Immature natural killer cell (primary cell): ENCODE measurements around the gene DBF4B. TPM values are rescaled to one million over a fixed set of nuclear protein-coding genes. Genes with fewer than 3 reads are reported as not detected.
A peak's percentile ranks its signal among the peaks of the same experiment; 100 is the strongest.
"Not testable (repeated sequence)": the region's sequence is repeated elsewhere in the genome, so short reads cannot be mapped to it uniquely, and the experiment has no call there.

Source experiments
- DNase-seq, 3 donors: peaks; one replicate each; pipeline ENCODE4 v3.0.0; 2022; ENCODE audit warnings: mixed read lengths in 1 of 3
- H3K27ac Mint-ChIP-seq, 6 donors: one replicate each; pipeline ENCODE4 v1.8.0; 2020; ENCODE audit warnings: mixed read lengths in 6 of 6, mild to moderate bottlenecking in 5 of 6, inconsistent platforms in 4 of 6, moderate library complexity in 3 of 6
- H3K27me3 Mint-ChIP-seq, 3 donors: one replicate each; pipeline ENCODE4 v1.8.0; 2020 to 2021; ENCODE audit warnings: low read depth in 3 of 3, mild to moderate bottlenecking in 3 of 3, mixed read lengths in 3 of 3, moderate library complexity in 3 of 3, inconsistent platforms in 1 of 3
- H3K36me3 Mint-ChIP-seq, 3 donors: one replicate each; pipeline ENCODE4 v1.8.0; 2020; ENCODE audit warnings: mixed read lengths in 3 of 3, inconsistent platforms in 2 of 3, mild to moderate bottlenecking in 2 of 3
- H3K4me1 Mint-ChIP-seq, 2 donors: one replicate each; pipeline ENCODE4 v1.8.0; 2020; ENCODE audit warnings: inconsistent platforms in 2 of 2, mild to moderate bottlenecking in 2 of 2, mixed read lengths in 2 of 2, moderate library complexity in 1 of 2
- H3K4me3 Mint-ChIP-seq, 5 donors: one replicate each; pipeline ENCODE4 v1.8.0; 2020; ENCODE audit warnings: mild to moderate bottlenecking in 5 of 5, mixed read lengths in 5 of 5, inconsistent platforms in 3 of 5, moderate library complexity in 3 of 5
- H3K9me3 Mint-ChIP-seq, 6 donors: one replicate each; pipeline ENCODE4 v1.8.0; 2020; ENCODE audit warnings: mild to moderate bottlenecking in 6 of 6, mixed read lengths in 6 of 6, inconsistent platforms in 4 of 6, moderate library complexity in 3 of 6
- polyA plus RNA-seq, 3 donors: library from polyadenylated mRNA; unstranded; fragments of 300-500 nt; fragmentation: Illumina TruSeq; gene quantifications; one replicate each; pipeline ENCODE4 v1.2.3, GENCODE V29; 2021

DBF4B gene
- polyA plus RNA-seq, 3 donors from 2014 or later = 0.52 to 1.1 TPM; not detected in 1

DNA sequence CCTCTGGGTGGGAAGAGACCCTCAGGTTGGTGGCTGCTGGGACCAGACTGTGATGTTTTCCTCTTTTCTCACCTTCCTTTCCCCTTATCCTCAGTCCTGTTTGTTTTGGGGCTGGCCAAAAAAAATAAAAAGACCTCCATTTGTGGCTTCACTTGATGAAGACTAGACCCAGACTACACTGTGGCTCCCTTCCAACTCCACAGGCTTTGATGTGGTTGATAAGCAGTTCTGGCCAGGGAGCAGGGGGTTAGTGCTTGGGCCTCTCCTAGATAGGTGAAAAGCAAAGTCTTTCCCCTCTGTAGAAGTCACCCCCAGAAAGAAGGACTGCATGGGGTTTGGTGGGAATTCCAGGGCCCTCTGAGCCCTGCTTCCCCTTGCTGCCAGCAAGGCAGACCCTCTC is 39.1 kb downstream of the DBF4B start:
- H3K27ac Mint-ChIP-seq = no peak overlapping the region
- no peaks in the 10 kb centered on the region for H3K9me3 Mint-ChIP-seq
- DNase-seq = no peak
- no peak overlapping the region for H3K4me3 Mint-ChIP-seq
- H3K4me1 Mint-ChIP-seq = no peaks in the 10 kb centered on the region
- peaks cover 0 to 1% (median 0%) of the 10 kb centered on the region in 3 donors for H3K27me3 Mint-ChIP-seq
- peaks cover 0 to 11% (median 0%) of the 10 kb centered on the region in 3 donors for H3K36me3 Mint-ChIP-seq

DNA sequence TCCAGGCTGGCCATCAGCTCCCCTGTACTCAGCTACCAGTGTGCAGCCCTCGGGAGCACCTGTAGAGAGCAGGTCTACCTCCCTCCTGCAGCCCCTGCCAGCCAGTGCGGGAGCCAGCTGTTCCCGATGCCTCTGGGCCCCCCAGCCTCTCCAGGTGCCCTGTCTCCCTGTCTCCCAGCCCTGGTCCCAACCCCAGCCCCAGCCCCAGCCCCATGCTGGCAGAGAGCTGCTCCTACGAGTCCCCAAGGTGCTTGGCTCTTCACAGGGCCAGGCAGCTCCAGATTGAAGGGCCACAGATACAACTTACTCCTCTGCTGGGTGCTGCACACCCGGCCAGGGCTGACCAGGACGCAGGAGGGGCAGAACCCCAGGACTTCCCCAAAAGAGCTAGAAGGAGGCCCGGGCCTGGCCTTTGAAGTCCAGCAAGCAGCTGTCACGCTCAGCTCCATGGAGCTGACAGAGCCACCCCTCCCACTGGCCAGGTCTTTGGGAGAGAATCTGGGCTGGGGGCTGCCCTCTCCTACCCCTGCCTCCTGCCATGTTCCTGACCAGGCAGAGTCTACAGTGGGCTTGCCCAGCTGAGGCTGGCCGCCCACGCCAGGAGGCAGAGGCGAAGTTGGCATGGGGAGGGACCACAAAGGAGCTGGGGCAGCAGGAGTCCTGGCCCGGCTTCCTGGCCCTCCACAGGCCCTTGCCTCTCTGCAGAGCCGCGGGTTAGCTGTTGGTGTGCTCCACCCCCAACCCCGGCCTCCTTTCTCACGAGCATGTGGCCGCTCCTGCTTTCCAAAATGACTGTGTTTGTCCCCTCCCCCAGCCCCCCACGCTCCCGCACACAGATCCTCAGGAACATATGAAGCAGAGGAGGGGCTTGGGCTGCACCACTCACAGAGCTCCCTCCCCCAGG is 40.9 kb downstream of the DBF4B start:
- H3K27me3 Mint-ChIP-seq = peaks cover 0 to 1% (median 0%) of the 10 kb centered on the region in 3 donors
- no peak overlapping the region for H3K27ac Mint-ChIP-seq
- H3K4me1 Mint-ChIP-seq = no peaks in the 10 kb centered on the region
- H3K4me3 Mint-ChIP-seq = no peak overlapping the region
- H3K36me3 Mint-ChIP-seq = peaks cover 0 to 11% (median 0%) of the 10 kb centered on the region in 3 donors
- no peaks in the 10 kb centered on the region for H3K9me3 Mint-ChIP-seq
- no peak for DNase-seq

DNA sequence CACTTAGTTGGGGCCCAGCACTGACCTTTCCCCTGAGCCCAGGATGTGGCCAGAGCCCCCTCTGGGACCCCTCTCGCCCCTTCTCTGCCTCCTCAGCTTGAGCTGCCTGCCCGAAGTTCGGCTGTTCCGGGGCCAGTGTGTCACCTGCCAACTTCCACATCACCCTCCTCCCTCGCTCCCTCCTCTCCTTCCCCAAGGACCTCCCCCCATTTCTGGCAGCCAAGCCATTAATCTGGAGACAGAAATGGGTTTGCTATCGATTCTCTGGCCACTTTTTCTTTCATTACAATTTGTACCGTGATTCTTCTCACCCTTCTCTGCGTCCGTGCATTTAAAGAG is 41.5 kb downstream of the DBF4B start:
- H3K4me1 Mint-ChIP-seq = no peaks in the 10 kb centered on the region
- H3K36me3 Mint-ChIP-seq = peaks cover 0 to 11% (median 0%) of the 10 kb centered on the region in 3 donors
- H3K27me3 Mint-ChIP-seq = peaks cover 0 to 1% (median 0%) of the 10 kb centered on the region in 3 donors
- no peak overlapping the region for H3K27ac Mint-ChIP-seq
- DNase-seq = no peak
- no peaks in the 10 kb centered on the region for H3K9me3 Mint-ChIP-seq
- no peak overlapping the region for H3K4me3 Mint-ChIP-seq

DNA sequence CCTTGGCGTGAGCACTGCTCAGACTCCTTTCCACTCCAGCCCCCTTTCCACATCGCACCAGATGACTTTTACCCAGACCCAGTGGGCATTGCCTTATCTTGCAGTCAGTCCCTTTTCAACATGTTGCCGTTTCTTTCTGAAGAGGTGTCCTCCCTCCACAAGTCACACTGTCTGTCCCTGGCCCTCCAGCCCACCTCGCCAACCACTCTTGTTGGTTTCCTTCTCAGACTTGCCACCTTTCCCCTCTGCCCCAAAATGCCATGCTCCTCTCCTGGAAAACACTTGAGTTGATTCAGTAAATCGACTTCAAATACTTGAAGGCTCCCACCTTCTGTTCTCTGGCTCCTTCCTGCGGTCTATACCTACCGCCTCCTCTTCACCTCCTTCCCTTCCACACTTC is 42.9 kb downstream of the DBF4B start:
- H3K9me3 Mint-ChIP-seq = no peaks in the 10 kb centered on the region
- H3K4me1 Mint-ChIP-seq = no peaks in the 10 kb centered on the region
- no peak overlapping the region for H3K4me3 Mint-ChIP-seq
- H3K36me3 Mint-ChIP-seq = peaks cover 0 to 11% (median 0%) of the 10 kb centered on the region in 3 donors
- no peak overlapping the region for H3K27ac Mint-ChIP-seq
- no peak for DNase-seq
- H3K27me3 Mint-ChIP-seq = peaks cover 0 to 3% (median 1%) of the 10 kb centered on the region in 3 donors

- peaks cover 0 to 3% (median 1%) of the 10 kb centered on the region in 3 donors for H3K27me3 Mint-ChIP-seq
- H3K27ac Mint-ChIP-seq = no peak overlapping the region
- H3K4me1 Mint-ChIP-seq = no peaks in the 10 kb centered on the region
- H3K4me3 Mint-ChIP-seq = no peak overlapping the region
- H3K36me3 Mint-ChIP-seq = peaks cover 0 to 11% (median 0%) of the 10 kb centered on the region in 3 donors
- H3K9me3 Mint-ChIP-seq = no peaks in the 10 kb centered on the region
- DNase-seq = no peak
Measured at GRCh38 chr17:44751806-44752205, 43.3 kb downstream of the DBF4B start.

- no peak overlapping the region for H3K4me3 Mint-ChIP-seq
- H3K4me1 Mint-ChIP-seq = peaks cover 0 to 1% of the 10 kb centered on the region in 2 donors
- peaks cover 0 to 11% (median 0%) of the 10 kb centered on the region in 3 donors for H3K36me3 Mint-ChIP-seq
- no peak for DNase-seq
- no peaks in the 10 kb centered on the region for H3K9me3 Mint-ChIP-seq
- peaks cover 3 to 10% (median 5%) of the 10 kb centered on the region in 3 donors for H3K27me3 Mint-ChIP-seq
- H3K27ac Mint-ChIP-seq = no peak overlapping the region
Measured at GRCh38 chr17:44752953-44753861, 44.7 kb downstream of the DBF4B start.

GRCh38 chr17:44754276-44754675 is 45.8 kb downstream of the DBF4B start:
- Mint-ChIP-seq H3K27ac (no peak overlapping the region), H3K4me1 (peaks cover 0 to 2% of the 10 kb centered on the region in 2 donors), H3K27me3 (peaks cover 3 to 10% (median 5%) of the 10 kb centered on the region in 3 donors), H3K9me3 (no peaks in the 10 kb centered on the region), H3K36me3 (peaks cover 0 to 11% (median 0%) of the 10 kb centered on the region in 3 donors), H3K4me3 (no peak overlapping the region)
- DNase-seq = no peak

DNA sequence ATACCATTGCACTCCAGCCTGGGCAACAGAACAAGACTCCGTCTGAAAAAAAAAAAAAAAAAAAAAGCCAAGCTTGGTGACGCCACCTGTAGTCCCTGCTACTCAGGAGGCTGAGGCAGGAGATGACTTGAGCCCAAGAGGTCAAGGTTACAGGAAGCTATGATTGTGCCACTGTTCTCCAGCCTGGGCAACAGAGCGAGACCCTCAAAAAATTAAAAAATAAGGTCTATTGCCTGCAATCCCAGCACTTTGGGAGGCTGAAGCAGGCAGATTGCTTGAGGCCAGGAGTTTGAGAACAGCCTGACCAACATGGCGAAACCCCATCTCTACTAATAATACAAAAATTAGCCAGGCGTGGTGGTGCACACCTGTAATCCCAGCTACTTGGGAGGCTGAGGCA is 46.7 kb downstream of the DBF4B start:
- H3K27me3 Mint-ChIP-seq = peaks cover 3 to 10% (median 7%) of the 10 kb centered on the region in 3 donors
- not testable (repeated sequence) for H3K4me3 Mint-ChIP-seq

GRCh38 chr17:44757045-44757917 is 48.8 kb downstream of the DBF4B start:
- Mint-ChIP-seq H3K4me1 (peaks cover 0 to 2% of the 10 kb centered on the region in 2 donors), H3K9me3 (no peaks in the 10 kb centered on the region), H3K4me3 (peak overlapping the region in 4 of 5 donors; percentile 35 to 73 (median 56)), H3K27ac (no peak overlapping the region), H3K27me3 (peaks cover 4 to 14% (median 10%) of the 10 kb centered on the region in 3 donors), H3K36me3 (no peaks in the 10 kb centered on the region)
- DNase-seq = no peak

More for the DNA sequence above, 46.7 kb downstream of the DBF4B start:
- not testable (repeated sequence) for H3K9me3 Mint-ChIP-seq, H3K27ac Mint-ChIP-seq, H3K36me3 Mint-ChIP-seq, DNase-seq, H3K4me1 Mint-ChIP-seq

- no peak overlapping the region for H3K27ac Mint-ChIP-seq
- H3K4me1 Mint-ChIP-seq = peaks cover 0 to 2% of the 10 kb centered on the region in 2 donors
- peak overlapping the region; percentile 60 to 74 (median 68) for H3K4me3 Mint-ChIP-seq
- DNase-seq = no peak
- H3K27me3 Mint-ChIP-seq = peaks cover 4 to 14% (median 10%) of the 10 kb centered on the region in 3 donors
- no peaks in the 10 kb centered on the region for H3K9me3 Mint-ChIP-seq
- no peaks in the 10 kb centered on the region for H3K36me3 Mint-ChIP-seq
Measured at GRCh38 chr17:44757918-44758413, 49.5 kb downstream of the DBF4B start.

GRCh38 chr17:44758414-44759085 is 50.1 kb downstream of the DBF4B start, which contains the start of gene ADAM11:
Gene ADAM11 (plus strand): TSS chr17:44758988. CDS start chr17:44759200, 212 bp downstream.
- peaks cover 0 to 2% of the 10 kb centered on the region in 2 donors for H3K4me1 Mint-ChIP-seq
- peak within 1 kb of the TSS; percentile 60 to 74 (median 68) for H3K4me3 Mint-ChIP-seq
- peaks cover 4 to 17% (median 10%) of the 10 kb centered on the region in 3 donors for H3K27me3 Mint-ChIP-seq
- H3K9me3 Mint-ChIP-seq = no peaks in the 10 kb centered on the region
- no peaks in the 10 kb centered on the region for H3K36me3 Mint-ChIP-seq
- H3K27ac Mint-ChIP-seq = no peak within 1 kb of the TSS
- no peak for DNase-seq

DNA sequence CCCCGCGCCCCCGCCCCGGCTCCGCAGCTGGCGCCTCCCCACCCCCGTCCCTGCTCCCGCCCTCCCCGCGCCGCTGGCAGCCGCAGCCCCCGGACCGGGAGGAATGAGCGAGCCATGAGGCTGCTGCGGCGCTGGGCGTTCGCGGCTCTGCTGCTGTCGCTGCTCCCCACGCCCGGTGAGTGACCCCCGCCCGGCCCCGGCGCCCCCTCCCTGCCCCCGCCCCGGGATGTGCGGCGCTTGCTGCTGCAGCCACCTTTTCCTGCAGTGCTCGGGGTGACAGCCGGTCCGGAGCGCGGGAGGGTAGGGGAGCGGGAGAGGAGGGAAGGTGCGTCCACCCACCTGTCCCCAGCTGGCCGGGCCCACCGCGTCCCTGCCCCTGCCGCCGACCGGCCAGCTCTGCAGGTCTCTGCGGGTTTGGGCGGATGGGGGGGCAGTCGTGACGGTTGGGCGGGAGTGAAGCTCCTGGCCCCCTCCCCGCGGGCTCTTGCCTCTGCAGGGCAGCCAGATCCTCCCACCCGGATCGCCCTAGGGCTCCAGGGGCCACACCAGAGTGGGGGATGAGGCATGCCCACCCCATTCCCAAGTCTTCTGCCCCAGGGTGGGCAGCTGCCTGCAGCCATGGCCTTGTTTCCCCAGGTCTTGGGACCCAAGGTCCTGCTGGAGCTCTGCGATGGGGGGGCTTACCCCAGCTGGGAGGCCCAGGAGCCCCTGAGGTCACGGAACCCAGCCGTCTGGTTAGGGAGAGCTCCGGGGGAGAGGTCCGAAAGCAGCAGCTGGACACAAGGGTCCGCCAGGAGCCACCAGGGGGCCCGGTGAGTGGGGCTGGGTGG is 50.8 kb downstream of the DBF4B start:
- DNase-seq = no peak

More for the DNA sequence above, 50.8 kb downstream of the DBF4B start:
- Mint-ChIP-seq H3K36me3 (no peaks in the 10 kb centered on the region), H3K27me3 (peaks cover 4 to 17% (median 10%) of the 10 kb centered on the region in 3 donors), H3K4me1 (peaks cover 0 to 2% of the 10 kb centered on the region in 2 donors), H3K4me3 (peak overlapping the region in 1 of 5 donors; percentile 39), H3K27ac (no peak overlapping the region), H3K9me3 (no peaks in the 10 kb centered on the region)
